ENCODE measurements around the gene CACNG4.
"Not testable (repeated sequence)": the region's sequence is repeated elsewhere in the genome, so short reads cannot be mapped to it uniquely, and the experiment has no call there.

CACNG4 gene

DNA sequence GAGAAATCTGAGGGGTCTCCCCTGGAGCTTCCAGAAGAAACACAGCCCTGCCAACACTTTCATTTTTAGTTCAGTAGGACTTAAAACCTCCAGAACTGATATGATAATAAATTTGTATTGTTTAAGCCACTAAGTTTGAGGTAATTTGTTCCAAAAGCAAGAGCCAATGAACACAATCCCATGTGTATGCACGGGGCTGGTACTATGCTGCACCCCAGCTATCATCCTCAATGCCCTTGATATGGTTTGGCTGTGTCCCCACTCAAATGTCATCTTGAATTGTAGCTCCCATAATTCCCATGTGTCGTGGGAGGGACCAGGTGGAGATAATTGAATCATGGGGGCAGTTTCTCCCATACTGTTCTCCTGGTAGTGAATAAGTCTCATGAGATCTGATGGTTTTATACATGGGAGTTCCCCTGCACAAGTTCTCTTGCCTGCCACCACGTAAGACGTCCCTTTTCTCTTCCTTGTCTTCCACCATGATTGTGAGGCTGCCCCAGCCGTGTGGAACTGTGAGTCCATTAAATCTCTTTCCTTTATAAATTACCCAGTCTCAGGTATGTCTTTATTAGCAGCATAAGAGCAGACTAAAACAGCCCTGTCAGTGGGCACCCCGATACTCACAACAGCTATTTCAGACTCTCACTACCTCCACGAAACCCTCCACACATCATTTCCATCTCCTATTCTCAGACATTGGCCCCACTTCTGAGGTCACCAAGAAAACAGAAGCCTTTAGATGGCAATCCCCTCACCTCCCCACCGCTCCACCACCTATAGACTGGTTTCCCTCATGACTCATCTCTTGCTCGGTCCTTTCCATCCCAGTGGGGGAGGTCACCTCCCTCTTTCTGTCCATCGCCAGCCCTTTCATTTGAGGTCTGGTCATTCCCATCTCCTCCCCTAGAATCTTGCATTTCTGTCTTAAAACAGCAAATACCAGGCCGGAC lies 70.9 kb downstream of the CACNG4 start:
- DNase-seq (ENCODE audit: insufficient read length, low spot score) (no peak), FAIRE-seq (no peak)
- no peak for TF ChIP-seq POLR2A (IDR thresholded peaks at IDR 0.05; ENCODE audit: low read depth, low read length)

DNA sequence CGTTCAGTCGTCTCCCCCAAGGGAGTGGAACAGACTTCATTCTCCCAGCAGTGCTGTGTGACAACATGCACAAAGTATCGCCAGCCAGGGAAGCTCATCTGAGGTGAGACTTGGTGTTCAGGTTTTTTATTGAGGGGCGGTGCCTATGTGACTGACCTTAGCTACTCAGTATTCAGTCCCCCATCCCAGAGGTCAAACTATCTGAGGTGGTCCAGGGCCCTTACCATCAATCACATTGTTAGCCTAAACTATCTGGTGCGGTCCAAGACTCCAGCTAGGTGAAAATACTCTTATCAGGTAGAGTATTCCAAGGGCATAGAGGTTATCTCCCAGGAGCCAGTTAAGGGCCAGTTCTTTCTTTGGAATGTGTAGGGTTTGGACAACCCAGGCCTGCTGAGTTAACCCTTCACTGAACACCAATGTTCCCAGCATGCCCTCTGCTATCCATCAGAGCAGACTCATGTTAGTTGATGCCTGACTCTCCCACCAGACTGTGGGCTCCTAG lies 74.4 kb downstream of the CACNG4 start:
- FAIRE-seq (no peak), DNase-seq (ENCODE audit: insufficient read length, low spot score) (no peak)
- TF ChIP-seq POLR2A (IDR thresholded peaks at IDR 0.05; ENCODE audit: low read depth, low read length): no peak

DNA sequence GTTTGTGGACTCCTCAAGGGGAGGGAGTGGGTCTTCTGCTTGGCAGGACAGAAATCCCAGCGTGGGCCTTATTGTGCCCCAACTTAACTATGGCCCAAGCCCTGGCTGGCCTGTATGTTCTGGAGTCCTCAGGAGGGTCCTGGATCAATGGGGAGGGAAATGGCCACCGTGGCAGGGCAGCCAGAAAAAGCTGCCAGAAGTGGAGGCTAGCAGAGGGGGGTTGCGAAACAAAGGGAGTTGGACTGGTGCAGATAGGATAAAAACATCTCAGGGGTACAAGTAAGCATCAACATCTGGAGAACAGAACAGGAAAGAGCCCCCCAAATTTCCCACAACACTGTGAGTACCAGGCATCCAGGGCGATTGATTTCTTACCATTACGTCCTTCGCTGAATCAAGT lies 76.1 kb downstream of the CACNG4 start:
- no peak for DNase-seq (ENCODE audit: insufficient read length, low spot score)
- FAIRE-seq: no peak
- no peak for TF ChIP-seq POLR2A (IDR thresholded peaks at IDR 0.05; ENCODE audit: low read depth, low read length)

GRCh38 chr17:67041119-67041518 lies 76.6 kb downstream of the CACNG4 start:
- not testable (repeated sequence) for DNase-seq (ENCODE audit: insufficient read length, low spot score); FAIRE-seq

GRCh38 chr17:67041531-67041930 lies 77.0 kb downstream of the CACNG4 start:
- TF ChIP-seq POLR2A (IDR thresholded peaks at IDR 0.05; ENCODE audit: low read depth, low read length): no peak
- FAIRE-seq (no peak), DNase-seq (ENCODE audit: insufficient read length, low spot score) (no peak)

DNA sequence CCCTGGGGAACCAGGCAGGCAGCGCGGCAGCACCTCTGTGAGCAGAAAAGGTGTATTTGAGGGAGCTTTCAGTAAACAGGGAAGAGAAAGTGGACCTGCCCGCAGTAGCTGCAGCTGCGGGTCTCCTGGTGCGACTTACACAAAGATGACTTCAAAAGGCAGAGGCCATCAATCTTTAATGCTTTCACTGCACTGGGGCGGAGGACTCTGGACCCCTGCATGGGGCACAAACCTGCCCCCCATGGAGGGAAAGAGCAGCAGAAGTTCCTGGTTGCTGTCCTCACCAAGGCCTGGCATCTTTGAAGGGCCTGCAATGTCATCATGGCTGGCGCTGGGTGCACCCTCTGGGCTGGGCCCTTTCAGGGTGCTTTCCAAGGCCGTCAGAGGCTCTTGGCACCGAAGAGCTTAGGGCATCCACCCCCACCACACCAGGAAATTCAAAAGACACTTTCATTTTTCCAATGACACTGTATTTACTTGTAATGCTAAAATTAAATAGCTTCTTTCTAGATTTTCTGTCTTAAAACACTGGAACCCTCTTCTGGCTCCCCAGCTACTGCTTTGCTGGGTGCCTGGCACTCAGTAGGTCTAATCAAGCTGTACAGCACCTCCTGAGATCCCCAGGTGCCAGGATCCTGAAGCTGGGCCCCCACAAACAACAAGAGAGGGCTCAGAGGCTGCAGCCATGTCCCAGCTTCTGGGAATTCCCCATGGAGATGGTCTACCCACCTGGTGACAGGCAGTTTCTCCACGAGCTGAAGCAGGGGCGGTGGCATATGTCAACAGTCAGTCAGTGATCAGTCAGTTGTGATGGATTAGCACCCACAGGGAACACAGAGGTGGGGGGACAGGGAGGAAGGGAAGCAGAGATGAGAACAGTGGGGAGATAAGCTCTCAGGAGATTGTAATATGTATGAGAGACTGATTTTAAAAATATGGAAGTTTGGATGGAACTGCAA lies 77.7 kb downstream of the CACNG4 start:
- TF ChIP-seq POLR2A (IDR thresholded peaks at IDR 0.05; ENCODE audit: low read depth, low read length): no peak
- FAIRE-seq: no peak
- no peak for DNase-seq (ENCODE audit: insufficient read length, low spot score)

GRCh38 chr17:67043283-67043682 lies 78.8 kb downstream of the CACNG4 start:
- FAIRE-seq (no peak), DNase-seq (ENCODE audit: insufficient read length, low spot score) (no peak)
- TF ChIP-seq POLR2A (IDR thresholded peaks at IDR 0.05; ENCODE audit: low read depth, low read length): no peak

GRCh38 chr17:67044016-67044772 lies 79.7 kb downstream of the CACNG4 start, which contains the start of gene CACNG1:
Gene CACNG1 (plus strand): TSS chr17:67044554. CDS start chr17:67044661, 107 bp downstream.
- no peak for TF ChIP-seq POLR2A (IDR thresholded peaks at IDR 0.05; ENCODE audit: low read depth, low read length)
- FAIRE-seq (no peak), DNase-seq (ENCODE audit: insufficient read length, low spot score) (no peak)

GRCh38 chr17:67044940-67045339 lies 80.4 kb downstream of the CACNG4 start:
- FAIRE-seq (no peak), DNase-seq (ENCODE audit: insufficient read length, low spot score) (no peak)
- TF ChIP-seq POLR2A (IDR thresholded peaks at IDR 0.05; ENCODE audit: low read depth, low read length): no peak

- TF ChIP-seq POLR2A (IDR thresholded peaks at IDR 0.05; ENCODE audit: low read depth, low read length): no peak
- DNase-seq (ENCODE audit: insufficient read length, low spot score) (no peak), FAIRE-seq (no peak)
These were observed 81.9 kb downstream of the CACNG4 start for GRCh38 chr17:67046398-67046797.

DNA sequence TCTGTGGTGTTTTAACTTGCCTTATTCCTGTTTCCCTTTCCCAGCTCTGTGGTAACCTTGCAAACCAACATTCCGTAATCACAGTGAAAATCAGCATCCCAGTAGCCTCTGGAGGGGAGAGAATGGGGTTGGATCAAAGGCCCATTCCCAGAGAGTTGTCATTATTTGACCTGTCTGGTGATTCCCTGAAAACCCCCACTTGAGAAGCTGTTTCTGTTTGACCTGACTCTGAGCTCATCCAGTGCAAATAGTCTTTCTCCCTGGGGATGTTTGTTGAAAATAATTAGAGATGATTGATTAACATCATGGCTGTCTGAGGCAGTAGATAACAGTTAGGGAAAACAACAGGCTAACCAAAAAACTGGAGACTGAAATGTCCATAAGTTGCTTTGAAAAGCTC lies 82.9 kb downstream of the CACNG4 start:
- no peak for TF ChIP-seq POLR2A (IDR thresholded peaks at IDR 0.05; ENCODE audit: low read depth, low read length)
- DNase-seq (ENCODE audit: insufficient read length, low spot score): no peak
- FAIRE-seq: no peak

- no peak for TF ChIP-seq POLR2A (IDR thresholded peaks at IDR 0.05; ENCODE audit: low read depth, low read length)
- DNase-seq (ENCODE audit: insufficient read length, low spot score): no peak
- no peak for FAIRE-seq
These were observed 84.7 kb downstream of the CACNG4 start for GRCh38 chr17:67049025-67049739.

- DNase-seq (ENCODE audit: insufficient read length, low spot score): no peak
- no peak for TF ChIP-seq POLR2A (IDR thresholded peaks at IDR 0.05; ENCODE audit: low read depth, low read length)
- FAIRE-seq: no peak
These were observed 85.6 kb downstream of the CACNG4 start for GRCh38 chr17:67050066-67050465.

Measured in H54 (cell line).